Measurements from ENCODE around the gene TMPRSS2.

DNA sequence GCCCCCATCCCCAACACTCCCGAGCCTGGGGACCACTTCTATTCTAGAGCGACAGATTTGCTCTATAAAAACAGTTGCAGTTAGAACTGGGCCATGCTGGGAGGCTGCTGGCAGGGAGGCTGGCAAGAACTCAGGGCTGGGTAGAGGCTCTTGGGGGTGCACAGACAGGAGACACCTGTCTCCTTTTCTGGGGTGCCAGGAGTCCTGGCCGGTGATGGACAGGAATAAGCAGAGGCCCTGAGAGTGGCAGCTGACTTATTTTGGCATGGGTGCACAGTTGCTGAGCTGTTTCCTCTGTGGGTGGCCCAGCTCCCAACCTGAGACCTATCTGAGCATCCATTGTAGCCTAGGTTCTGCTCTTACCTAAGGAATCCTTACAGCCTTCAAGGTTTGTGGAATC, 39.2 kb upstream of the TMPRSS2 start:
- no peak for TF ChIP-seq POLR2A (IDR thresholded peaks at IDR 0.05)
- TF ChIP-seq, protein P1, sequence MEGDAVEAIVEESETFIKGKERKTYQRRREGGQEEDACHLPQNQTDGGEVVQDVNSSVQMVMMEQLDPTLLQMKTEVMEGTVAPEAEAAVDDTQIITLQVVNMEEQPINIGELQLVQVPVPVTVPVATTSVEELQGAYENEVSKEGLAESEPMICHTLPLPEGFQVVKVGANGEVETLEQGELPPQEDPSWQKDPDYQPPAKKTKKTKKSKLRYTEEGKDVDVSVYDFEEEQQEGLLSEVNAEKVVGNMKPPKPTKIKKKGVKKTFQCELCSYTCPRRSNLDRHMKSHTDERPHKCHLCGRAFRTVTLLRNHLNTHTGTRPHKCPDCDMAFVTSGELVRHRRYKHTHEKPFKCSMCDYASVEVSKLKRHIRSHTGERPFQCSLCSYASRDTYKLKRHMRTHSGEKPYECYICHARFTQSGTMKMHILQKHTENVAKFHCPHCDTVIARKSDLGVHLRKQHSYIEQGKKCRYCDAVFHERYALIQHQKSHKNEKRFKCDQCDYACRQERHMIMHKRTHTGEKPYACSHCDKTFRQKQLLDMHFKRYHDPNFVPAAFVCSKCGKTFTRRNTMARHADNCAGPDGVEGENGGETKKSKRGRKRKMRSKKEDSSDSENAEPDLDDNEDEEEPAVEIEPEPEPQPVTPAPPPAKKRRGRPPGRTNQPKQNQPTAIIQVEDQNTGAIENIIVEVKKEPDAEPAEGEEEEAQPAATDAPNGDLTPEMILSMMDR (IDR thresholded peaks at IDR 0.05): no peak
